HG02798 (cell line): Measurements from ENCODE around the gene MTAP.

Experiments used
- ATAC-seq: cut with Tn5 transposase; IDR thresholded peaks from one replicate; pipeline ENCODE4 v1.9.1; 2021; ENCODE audit warnings: mild to moderate bottlenecking; ENCODE audit not compliant: unreplicated experiment, poor library complexity

The MTAP gene

GRCh38 chr9:21803649-21804048, 1.2 kb downstream of the MTAP start:
- no peak for ATAC-seq

- no peak for ATAC-seq
Observed at GRCh38 chr9:21804331-21804730, 1.9 kb downstream of the MTAP start.

GRCh38 chr9:21804791-21805190, 2.4 kb downstream of the MTAP start:
- ATAC-seq, result no peak

GRCh38 chr9:21806644-21807043, 4.2 kb downstream of the MTAP start:
- no peak for ATAC-seq

GRCh38 chr9:21810388-21810787, 8.0 kb downstream of the MTAP start:
- ATAC-seq, result no peak

GRCh38 chr9:21810881-21811280, 8.4 kb downstream of the MTAP start:
- no peak for ATAC-seq

GRCh38 chr9:21811914-21812313, 9.5 kb downstream of the MTAP start:
- ATAC-seq, result no peak

GRCh38 chr9:21812415-21812814, 10.0 kb downstream of the MTAP start:
- no peak for ATAC-seq

GRCh38 chr9:21812946-21813568, 10.6 kb downstream of the MTAP start:
- peak; percentile 78 for ATAC-seq

- ATAC-seq, result peak; percentile 48
Observed at GRCh38 chr9:21813575-21814473, 11.4 kb downstream of the MTAP start.

- ATAC-seq, result no peak
Observed at GRCh38 chr9:21815643-21816042, 13.2 kb downstream of the MTAP start.

- no peak for ATAC-seq
Observed at GRCh38 chr9:21817176-21817575, 14.7 kb downstream of the MTAP start.

- peak; percentile 44 for ATAC-seq
Observed at GRCh38 chr9:21825637-21826036, 23.2 kb downstream of the MTAP start.

- no peak for ATAC-seq
Observed at GRCh38 chr9:21828853-21829410, 26.5 kb downstream of the MTAP start.

GRCh38 chr9:21830589-21830988, 28.2 kb downstream of the MTAP start:
- no peak for ATAC-seq

- ATAC-seq, result peak; percentile 74
Observed at GRCh38 chr9:21831841-21832509, 29.5 kb downstream of the MTAP start.

- ATAC-seq, result peak; percentile 79
Observed at GRCh38 chr9:21833090-21833801, 30.8 kb downstream of the MTAP start.

GRCh38 chr9:21835121-21835520, 32.7 kb downstream of the MTAP start:
- no peak for ATAC-seq

- no peak for ATAC-seq
Observed at GRCh38 chr9:21836437-21837161, 34.2 kb downstream of the MTAP start.

- ATAC-seq, result no peak
Observed at GRCh38 chr9:21837501-21837900, 35.1 kb downstream of the MTAP start.
